HG03457 (cell line): ENCODE data around the gene CXorf58.

ENCODE experiments used
- ATAC-seq: cut with Tn5 transposase; IDR thresholded peaks from one replicate; pipeline ENCODE4 v1.9.1; 2021; ENCODE audit warnings: moderate number of reproducible peaks; ENCODE audit not compliant: unreplicated experiment

CXorf58 gene

DNA sequence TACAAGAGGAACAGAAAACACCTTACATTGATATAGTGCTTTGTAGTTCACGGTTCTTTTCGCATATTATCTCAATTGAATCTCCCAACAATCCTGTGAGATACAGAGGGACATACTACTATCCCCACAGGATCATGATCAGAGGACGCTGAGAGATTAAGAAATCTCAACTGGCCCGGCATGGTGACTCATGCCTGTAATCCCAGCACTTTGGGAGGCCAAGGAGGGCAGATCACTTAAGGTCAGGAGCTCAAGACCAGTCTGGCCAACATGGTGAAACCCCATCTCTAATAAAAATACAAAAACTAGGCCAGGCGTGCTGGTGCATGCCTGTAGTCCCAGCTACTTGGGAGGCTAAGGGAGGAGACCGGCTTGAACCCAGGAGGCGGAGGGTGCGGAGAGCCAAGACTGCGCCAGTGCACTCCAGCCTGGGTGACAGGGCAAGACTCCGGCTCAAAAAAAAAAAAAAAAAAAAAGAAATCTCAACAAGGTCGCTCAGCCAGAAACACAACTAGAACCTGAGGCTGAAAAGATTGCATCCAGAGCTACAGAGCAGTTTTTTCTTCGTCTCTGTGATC, 7.5 kb upstream of the CXorf58 start:
- ATAC-seq: no peak

GRCh38 chrX:23901060-23901459, 6.7 kb upstream of the CXorf58 start:
- no peak for ATAC-seq

- ATAC-seq: no peak
These were observed 6.0 kb upstream of the CXorf58 start for GRCh38 chrX:23901805-23902204.

DNA sequence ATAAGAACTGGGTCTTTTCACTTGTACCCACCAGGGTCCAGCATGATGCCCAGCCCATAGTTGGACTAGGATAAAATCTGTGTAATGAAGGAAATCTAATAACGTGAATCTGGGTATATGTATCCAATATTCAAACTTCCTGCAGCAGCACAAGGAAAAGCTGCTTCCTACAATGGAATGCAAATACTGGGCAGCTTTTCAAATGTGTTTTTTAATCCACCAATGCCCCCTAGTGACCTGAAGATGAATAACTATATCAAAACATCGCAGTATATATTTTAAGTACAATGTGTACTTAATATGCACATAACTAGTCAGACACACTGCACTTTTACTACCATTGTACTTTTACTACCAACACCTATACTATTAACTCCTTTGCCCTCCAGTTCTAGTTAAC, 5.4 kb upstream of the CXorf58 start:
- no peak for ATAC-seq

DNA sequence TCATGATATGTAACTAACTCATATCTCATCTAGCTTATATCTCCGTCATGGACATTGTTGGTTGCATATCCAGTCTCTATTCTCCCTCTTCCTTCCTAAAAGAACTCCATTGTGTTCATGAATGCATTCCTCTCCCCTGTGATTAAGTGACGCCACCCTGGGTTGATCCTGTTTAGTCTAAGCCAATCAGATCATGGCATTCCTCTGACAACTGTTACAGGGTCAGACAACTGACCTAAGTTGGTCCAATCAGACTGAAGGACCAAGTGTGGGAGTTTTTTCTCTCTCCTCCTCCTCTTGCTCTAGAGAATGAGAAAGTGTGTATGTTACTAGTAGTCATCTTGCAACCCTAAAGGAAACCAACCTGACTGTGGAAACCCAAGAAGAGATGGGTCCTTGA, 3.7 kb upstream of the CXorf58 start:
- ATAC-seq: no peak

- no peak for ATAC-seq
These were observed 702 bp upstream of the CXorf58 start for GRCh38 chrX:23907111-23907497.

DNA sequence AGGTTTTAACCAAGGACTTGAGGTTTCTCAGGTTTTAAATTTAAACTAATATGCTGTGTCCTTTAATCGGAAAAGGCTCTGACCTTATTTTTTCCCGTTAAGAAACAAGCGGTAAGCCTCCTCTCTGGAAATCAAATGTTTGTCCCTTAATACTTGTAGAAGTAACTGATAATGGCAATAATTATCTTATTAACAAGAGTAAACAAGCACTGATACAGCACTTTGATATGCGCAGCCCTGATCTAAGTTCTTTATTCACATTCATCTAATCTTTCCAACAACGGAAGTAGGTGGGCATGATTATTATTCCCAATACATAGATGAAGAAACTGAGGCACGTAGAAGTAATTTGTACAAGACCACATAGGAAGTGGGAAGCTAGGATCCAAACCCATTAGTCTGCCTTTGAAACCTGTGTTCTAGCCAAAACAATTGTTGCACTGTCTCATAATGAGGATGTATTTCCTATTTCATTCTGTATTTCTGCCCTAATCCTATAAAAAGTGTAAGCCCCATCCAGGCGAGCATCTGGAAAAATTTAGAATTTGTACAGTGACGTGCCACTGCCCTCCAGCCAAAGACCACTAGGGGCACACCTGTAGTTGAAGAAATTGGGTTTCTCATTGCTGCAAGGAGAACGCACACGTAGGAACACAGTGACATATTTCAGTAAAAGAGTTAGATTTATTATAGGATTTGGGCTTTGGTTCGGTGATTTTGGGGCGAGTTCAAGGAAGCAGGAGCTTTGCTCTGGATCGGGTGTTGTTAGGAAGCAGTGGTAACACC, 606 bp downstream of the CXorf58 start:
- no peak for ATAC-seq

DNA sequence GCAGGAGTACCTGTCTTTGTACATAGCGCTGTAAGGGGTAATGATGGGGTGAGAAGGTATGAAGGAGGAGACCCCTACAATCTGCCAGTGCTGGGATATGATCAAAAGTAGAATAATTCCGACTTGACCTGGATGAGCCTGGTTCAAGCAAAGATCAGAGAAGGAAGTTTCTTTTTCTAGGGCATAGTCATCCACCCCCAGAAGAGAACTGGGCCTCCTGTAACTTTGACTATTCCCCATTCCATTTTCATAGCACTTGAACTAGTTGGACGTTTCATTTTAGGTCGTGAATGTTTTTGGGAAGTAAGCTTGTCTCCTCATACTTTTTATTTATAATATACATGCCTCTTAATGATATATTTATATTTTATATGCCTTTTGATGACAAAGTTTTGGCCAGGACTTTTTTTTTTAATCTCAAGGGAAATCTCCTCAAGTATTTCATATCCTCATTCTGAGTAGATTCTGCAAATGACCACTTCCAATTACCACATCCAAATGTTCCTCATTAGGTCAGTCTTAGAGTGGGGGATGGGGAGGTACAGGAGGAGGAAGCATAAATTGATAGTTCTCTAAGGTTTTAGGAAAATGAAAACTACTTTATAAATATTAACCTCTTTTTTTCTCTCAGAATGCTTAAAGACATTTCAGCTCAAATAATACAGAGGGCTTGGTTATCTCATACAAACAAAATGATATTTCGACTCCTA, 3.5 kb downstream of the CXorf58 start:
- no peak for ATAC-seq

DNA sequence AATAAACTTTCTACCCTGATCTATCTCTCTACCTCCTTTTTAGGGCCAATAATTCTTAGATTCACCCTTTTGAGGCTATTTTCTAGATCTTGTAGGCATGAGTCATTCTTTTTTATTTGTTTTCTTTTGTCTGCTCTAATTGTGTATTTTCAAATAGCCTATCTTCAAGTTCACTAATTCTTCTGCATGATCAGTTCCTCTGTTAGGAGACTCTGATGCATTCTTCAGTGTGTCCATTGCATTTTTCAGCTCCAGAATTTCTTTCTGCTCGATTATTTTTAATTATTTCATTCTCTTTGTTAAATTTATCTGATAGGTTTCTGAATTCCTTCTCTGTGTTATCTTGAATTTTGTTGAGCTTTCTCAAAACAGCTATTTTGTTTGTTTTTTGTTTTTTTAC, 11.3 kb downstream of the CXorf58 start:
- no peak for ATAC-seq

- no peak for ATAC-seq
These were observed 12.0 kb downstream of the CXorf58 start for GRCh38 chrX:23919706-23920320.

- no peak for ATAC-seq
These were observed 18.2 kb downstream of the CXorf58 start for GRCh38 chrX:23926015-23926414.

DNA sequence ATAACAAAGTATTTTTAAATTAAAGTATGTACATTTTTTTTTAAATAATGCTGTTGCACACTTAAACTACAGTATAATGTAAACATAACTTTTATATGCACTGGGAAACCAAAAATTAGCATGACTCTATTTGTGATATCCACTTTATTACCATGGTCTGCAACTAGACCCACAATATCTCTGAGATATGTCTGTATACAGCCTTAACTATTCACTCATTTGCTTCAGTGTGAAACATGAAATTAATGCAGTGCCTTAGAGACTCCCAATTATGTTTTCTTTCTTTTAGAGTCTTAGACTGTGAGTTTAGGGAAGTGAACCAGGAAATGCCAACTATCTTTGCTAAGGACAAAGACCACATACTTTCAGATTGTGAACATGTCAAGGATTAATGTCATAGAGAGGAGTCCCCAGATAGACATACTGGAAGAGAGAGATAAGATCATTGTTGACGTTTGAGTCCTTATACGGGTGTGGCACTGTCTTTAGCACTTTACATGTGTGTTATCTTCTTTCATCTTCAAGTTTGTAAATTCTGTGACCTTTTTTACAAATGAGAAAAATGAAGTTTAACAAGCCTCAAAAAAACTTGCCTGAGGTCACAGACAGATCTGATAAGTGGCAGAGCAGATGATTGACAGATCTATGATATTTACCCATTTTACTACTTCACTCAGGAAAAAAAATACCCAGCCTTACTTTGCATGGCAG, 23.2 kb downstream of the CXorf58 start:
- no peak for ATAC-seq

- no peak for ATAC-seq
These were observed 24.2 kb downstream of the CXorf58 start for GRCh38 chrX:23932046-23932445.

DNA sequence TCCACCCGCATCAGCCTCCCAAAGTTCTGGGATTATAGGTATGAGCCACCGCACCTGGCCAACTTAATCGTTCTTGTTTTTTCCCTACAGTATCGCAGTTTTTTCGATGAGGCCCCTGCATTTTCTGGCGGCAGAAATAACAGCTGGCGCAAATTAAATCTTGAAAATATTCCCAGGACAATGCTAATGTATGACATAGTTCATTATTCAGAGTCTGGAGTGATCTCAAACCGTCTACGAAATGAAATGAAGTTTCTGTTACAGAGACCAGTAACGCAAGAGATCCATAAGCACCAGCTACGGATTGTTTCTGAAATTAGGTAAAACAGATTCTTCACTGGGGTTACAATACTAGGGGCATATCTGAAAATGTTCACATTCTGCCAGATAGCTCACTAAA, 27.3 kb downstream of the CXorf58 start:
- ATAC-seq: no peak

DNA sequence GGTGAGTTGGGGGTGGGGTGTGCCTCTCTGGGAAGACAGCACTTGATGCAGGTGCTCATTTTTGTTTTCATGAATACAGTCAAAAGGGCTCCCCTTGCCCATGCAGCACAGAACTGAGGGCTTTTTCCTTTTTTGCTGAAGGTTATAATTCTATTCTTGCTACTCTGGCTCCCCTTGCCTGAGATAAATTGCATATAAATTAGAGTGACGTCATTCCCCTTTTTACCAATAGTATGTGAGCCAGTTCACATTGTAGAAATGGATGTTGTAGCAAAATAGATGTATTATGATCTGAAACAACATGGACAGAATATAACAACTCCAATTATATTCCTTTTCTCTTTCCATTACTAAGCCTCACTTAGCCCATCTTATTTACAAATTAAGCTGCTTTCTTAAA, 28.4 kb downstream of the CXorf58 start:
- ATAC-seq: no peak

GRCh38 chrX:23937100-23937499, 29.3 kb downstream of the CXorf58 start:
- ATAC-seq: no peak

DNA sequence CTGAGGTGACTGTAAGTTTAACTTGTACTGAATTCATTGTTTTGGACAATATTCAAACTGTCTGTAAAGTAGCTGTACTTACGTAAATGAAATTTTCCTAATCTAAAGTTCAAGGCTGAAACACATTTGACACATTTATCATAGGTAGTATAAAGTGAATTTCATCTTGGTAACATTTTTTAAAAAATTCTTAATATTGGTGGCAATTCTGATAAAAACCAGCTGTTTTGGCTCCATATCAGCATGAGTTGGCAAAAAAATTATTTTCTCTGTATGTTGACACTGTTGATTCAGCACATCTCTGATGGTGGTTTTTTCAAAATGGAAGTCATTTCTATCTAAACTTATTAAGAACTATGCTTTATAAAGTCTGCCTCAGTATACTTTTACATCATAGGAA, 30.9 kb downstream of the CXorf58 start:
- ATAC-seq: no peak

DNA sequence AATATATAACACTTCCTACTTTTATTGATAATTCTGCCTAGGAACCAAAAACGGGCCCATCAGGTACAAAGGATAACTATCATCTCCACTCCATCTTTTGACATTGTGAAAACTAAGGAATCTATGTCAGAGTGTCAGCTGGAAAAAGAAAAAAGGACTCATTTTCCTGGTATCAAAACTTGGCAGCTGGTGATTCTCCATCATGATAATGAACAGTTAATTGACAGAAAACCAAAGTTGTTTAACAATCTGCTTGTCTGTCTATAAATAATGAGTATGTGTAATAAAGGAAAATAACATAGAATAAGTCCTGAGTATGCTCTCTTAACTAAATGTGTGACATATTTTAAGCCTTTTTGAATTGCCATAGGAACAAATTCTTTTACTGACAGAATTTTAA, 31.4 kb downstream of the CXorf58 start:
- ATAC-seq: no peak

GRCh38 chrX:23944234-23944633, 36.4 kb downstream of the CXorf58 start:
- ATAC-seq: no peak

DNA sequence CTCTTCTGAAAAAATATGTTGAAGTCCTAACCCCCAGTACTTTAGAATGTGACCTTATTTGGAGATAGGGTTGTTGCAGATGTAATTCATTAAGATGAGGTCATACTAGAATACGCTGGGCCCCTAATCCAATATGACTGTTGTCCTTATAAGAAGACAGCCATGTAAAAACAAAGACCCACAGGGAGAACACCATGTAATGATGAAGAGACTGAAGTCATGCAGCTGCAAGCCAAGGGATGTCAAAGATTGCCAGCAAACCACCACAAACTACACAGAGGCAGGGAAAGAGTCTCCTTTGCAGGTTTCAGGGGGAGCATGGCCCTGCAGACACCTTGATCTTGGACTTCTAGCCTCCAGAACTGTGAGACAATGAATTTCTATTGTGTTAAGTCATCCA, 37.4 kb downstream of the CXorf58 start:
- no peak for ATAC-seq

DNA sequence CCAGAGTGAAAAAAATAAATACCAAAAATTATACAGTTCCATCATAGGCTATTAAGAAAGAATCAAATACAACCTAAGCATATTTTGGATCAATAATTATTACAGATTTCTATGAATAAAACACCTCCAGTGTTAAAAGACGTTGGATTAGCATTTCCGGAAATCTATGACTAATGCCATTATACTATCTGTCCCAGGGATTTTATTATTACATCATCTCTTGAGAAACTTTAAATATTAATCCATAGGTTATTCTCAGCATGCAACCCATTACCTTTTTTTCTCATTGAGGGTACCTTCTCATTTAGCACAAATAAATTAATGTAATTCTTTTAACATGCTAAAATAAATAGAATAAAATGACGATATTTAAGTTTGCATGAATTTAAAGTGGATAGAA, 44.6 kb downstream of the CXorf58 start:
- no peak for ATAC-seq
